Heart left ventricle (tissue), 13 donors: ENCODE measurements around the gene H6PD.

Experiments used
- CTCF ChIP-seq, 12 donors: fragments of 200-600 bp; sonication (generic) in 4 of 12; IDR thresholded peaks; one replicate each; pipeline versions ENCODE4 v1.5.0 to v1.8.0; 2018 to 2022; ENCODE audit warnings: antibody characterized with exemption in 12 of 12, mild to moderate bottlenecking in 5 of 12
- POLR2A ChIP-seq, 2 donors: fragments of 450-650 bp; IDR thresholded peaks; one replicate each; pipeline ENCODE4 v1.6.1; 2017; ENCODE audit warnings: antibody characterized with exemption in 2 of 2, mild to moderate bottlenecking in 2 of 2, moderate library complexity in 2 of 2
- donor health status: ischemic (EF 13 %, LVEDD 7.1; RV severe dilation, severe dysfunction).
- donor health status: DM: no; HTN: yes; CAD: no.
- donor health status: DM: no; HTN: no; CAD: no.
- donor health status: ischemic (EF 25% LVEDD 6.9; RV normal size, moderate dysfunction).
- donor health status: ischemic (EF 25% LVEDD 5.7; RV mildly dilated, moderate dysfunction).
- donor health status: ischemic (EF 35%, LVEDD 5.7; RV mildly dilated, moderate dysfunction).
- donor health status: nonischemic (EF 11% LVEDD 7.7; RV severe dilation, severe dysfunction).
- donor health status: DM: yes; HTN: yes; CAD: no.
- donor health status: PGD.
- donor health status: ischemic (EF 29% LVEDD 5.4; RV normal size, mild dysfunction).
- donor health status: nonischemic (EF 23%, LVEDD 6.1; RV moderate dilation, normal function).

GRCh38 chr1:9212735-9213134 is 21.8 kb upstream of the H6PD start:
- no peak for TF ChIP-seq CTCF (IDR thresholded peaks at IDR 0.05)
- no peak for TF ChIP-seq POLR2A (IDR thresholded peaks at IDR 0.05)
